H9 (cell line): ENCODE measurements around the gene MX2. TPM values are rescaled to one million over a fixed set of nuclear protein-coding genes. Genes with fewer than 3 reads are reported as not detected.

Experiments
- DNase-seq: peaks from one replicate; pipeline ENCODE4 v3.0.0-alpha.2; 2017
- H2AFZ ChIP-seq: one replicate; pipeline ENCODE4 v1.6.1; 2013; ENCODE audit warnings: mild to moderate bottlenecking, low read length, control low read depth, moderate library complexity
- H2AK5ac ChIP-seq: 2 replicates; pipeline ENCODE4 v1.6.1; 2013; ENCODE audit warnings: low read length, control low read depth, mixed read lengths; ENCODE audit not compliant: insufficient read length
- H2BK120ac ChIP-seq: one replicate; pipeline ENCODE4 v1.6.1; 2013; ENCODE audit warnings: low read depth, mild to moderate bottlenecking, low read length, control low read depth, inconsistent platforms; ENCODE audit not compliant: poor library complexity, severe bottlenecking
- H2BK12ac ChIP-seq: 2 replicates; pipeline ENCODE4 v1.6.1; 2013; ENCODE audit warnings: low read length, control low read depth, mixed read lengths, low read depth; ENCODE audit not compliant: insufficient read length
- H2BK15ac ChIP-seq: 2 replicates; pipeline ENCODE4 v1.6.1; 2013; ENCODE audit warnings: low read depth, low read length, control low read depth
- H2BK20ac ChIP-seq: one replicate; pipeline ENCODE4 v1.6.1; 2013; ENCODE audit warnings: low read depth, mild to moderate bottlenecking, low read length, control low read depth, inconsistent platforms; ENCODE audit not compliant: poor library complexity, severe bottlenecking
- H2BK5ac ChIP-seq: 2 replicates; pipeline ENCODE4 v1.6.1; 2013; ENCODE audit warnings: low read length, control low read depth, mixed read lengths; ENCODE audit not compliant: insufficient read length
- H3K14ac ChIP-seq: 2 replicates; pipeline ENCODE4 v1.6.1; 2013; ENCODE audit warnings: low read length, control low read depth; ENCODE audit not compliant: insufficient read depth
- H3K18ac ChIP-seq: 2 replicates; pipeline ENCODE4 v1.6.1; 2013; ENCODE audit warnings: low read depth, mild to moderate bottlenecking, mixed read lengths, low read length, control low read depth; ENCODE audit not compliant: insufficient read length
- H3K23ac ChIP-seq: 2 replicates; pipeline ENCODE4 v1.6.1; 2013; ENCODE audit warnings: low read length, control low read depth, mixed read lengths, low read depth; ENCODE audit not compliant: insufficient read length
- H3K23me2 ChIP-seq: 2 replicates; pipeline ENCODE4 v1.6.1; 2013; ENCODE audit warnings: low read depth, mild to moderate bottlenecking, mixed read lengths, low read length, control low read depth; ENCODE audit not compliant: insufficient read length, poor library complexity, severe bottlenecking
- H3K27ac ChIP-seq: 2 replicates; pipeline ENCODE4 v1.5.1; 2013; ENCODE audit warnings: low read length, control low read depth, mixed read lengths, low read depth; ENCODE audit not compliant: insufficient read length
- H3K27me3 ChIP-seq: 2 replicates; pipeline ENCODE4 v1.6.1; 2013; ENCODE audit warnings: low read length, control low read depth, inconsistent platforms; ENCODE audit not compliant: insufficient read depth
- H3K4ac ChIP-seq: 2 replicates; pipeline ENCODE4 v1.6.1; 2013; ENCODE audit warnings: low read depth, mild to moderate bottlenecking, control low read depth, inconsistent platforms, low read length, moderate library complexity
- H3K4me1 ChIP-seq: 2 replicates; pipeline ENCODE4 v1.6.1; 2013; ENCODE audit warnings: low read length, control low read depth, inconsistent platforms; ENCODE audit not compliant: insufficient read depth
- H3K4me2 ChIP-seq: 2 replicates; pipeline ENCODE4 v1.6.1; 2013; ENCODE audit warnings: low read length, control low read depth, mixed read lengths; ENCODE audit not compliant: insufficient read length, insufficient read depth
- H3K56ac ChIP-seq: 2 replicates; pipeline ENCODE4 v1.6.1; 2013; ENCODE audit warnings: low read depth, mild to moderate bottlenecking, mixed read lengths, low read length, control low read depth; ENCODE audit not compliant: insufficient read length
- H3K79me1 ChIP-seq: 2 replicates; pipeline ENCODE4 v1.6.1; 2013; ENCODE audit warnings: low read depth, mild to moderate bottlenecking, moderate library complexity, low read length, control low read depth, inconsistent platforms; ENCODE audit not compliant: insufficient read depth, poor library complexity, severe bottlenecking
- H3K79me2 ChIP-seq: 2 replicates; pipeline ENCODE4 v1.6.1; 2013; ENCODE audit warnings: low read length, control low read depth, inconsistent platforms; ENCODE audit not compliant: insufficient read depth
- H3K9ac ChIP-seq: 2 replicates; pipeline ENCODE4 v1.6.1; 2013; ENCODE audit warnings: low read length, control low read depth, mixed read lengths; ENCODE audit not compliant: insufficient read length; ENCODE audit errors: extremely low read depth
- H3K9me3 ChIP-seq: one replicate; pipeline ENCODE4 v1.6.1; 2013; ENCODE audit warnings: low read depth, low read length, inconsistent platforms; ENCODE audit not compliant: control insufficient read depth
- H3T11ph ChIP-seq: one replicate; pipeline ENCODE4 v1.6.1; 2013; ENCODE audit warnings: mild to moderate bottlenecking, low read length, control low read depth, inconsistent platforms
- H4K20me1 ChIP-seq: one replicate; pipeline ENCODE4 v1.6.1; 2013; ENCODE audit not compliant: control insufficient read depth, insufficient read length, insufficient read depth
- H4K5ac ChIP-seq: 2 replicates; pipeline ENCODE4 v1.6.1; 2013; ENCODE audit warnings: low read depth, mild to moderate bottlenecking, mixed read lengths, low read length, control low read depth; ENCODE audit not compliant: insufficient read length
- H4K8ac ChIP-seq: replicated peaks from 2 replicates; pipeline ENCODE4 v1.6.1; 2013; ENCODE audit warnings: low read length, control low read depth, mixed read lengths, low read depth; ENCODE audit not compliant: insufficient read length
- H4K91ac ChIP-seq: 2 replicates; pipeline ENCODE4 v1.6.1; 2013; ENCODE audit warnings: low read depth, mild to moderate bottlenecking, moderate library complexity, mixed read lengths, low read length, control low read depth; ENCODE audit not compliant: insufficient read length
- H3K27ac Mint-ChIP-seq, 3 experiments: 2 replicates in 2 of 3; 3 replicates in 1 of 3; pipeline ENCODE4 v1.8.0; 2020 to 2021; ENCODE audit warnings: mixed read lengths in 3 of 3, mild to moderate bottlenecking in 1 of 3, moderate library complexity in 1 of 3
- H3K27me3 Mint-ChIP-seq: 2 replicates; pipeline ENCODE4 v1.8.0; 2021; ENCODE audit warnings: low read depth, mild to moderate bottlenecking, moderate library complexity, mixed read lengths
- H3K36me3 Mint-ChIP-seq, 3 experiments: 2 replicates in 2 of 3; 3 replicates in 1 of 3; pipeline ENCODE4 v1.8.0; 2020 to 2021; ENCODE audit warnings: low read depth in 3 of 3, mixed read lengths in 3 of 3; ENCODE audit not compliant: insufficient read depth in 1 of 3
- H3K4me1 Mint-ChIP-seq, 2 experiments: 2 replicates each; pipeline ENCODE4 v1.8.0; 2020; ENCODE audit warnings: mixed read lengths in 2 of 2
- H3K4me3 Mint-ChIP-seq, 2 experiments: 2 replicates in 1 of 2; 3 replicates in 1 of 2; pipeline ENCODE4 v1.8.0; 2020 to 2021; ENCODE audit warnings: mild to moderate bottlenecking in 2 of 2, mixed read lengths in 2 of 2, moderate library complexity in 1 of 2
- H3K9me3 Mint-ChIP-seq, 2 experiments: 2 replicates in 1 of 2; 3 replicates in 1 of 2; pipeline ENCODE4 v1.8.0; 2020; ENCODE audit warnings: mild to moderate bottlenecking in 2 of 2, mixed read lengths in 2 of 2, moderate library complexity in 1 of 2
- WGBS: extraction: QIAGEN DNeasy Blood & Tissue Kit; methylation state at CpG from one replicate; pipeline ENCODE4 v1.1.7; 2013; ENCODE audit warnings: missing lambda C conversion rate, low lambda C conversion rate, mixed read lengths; ENCODE audit not compliant: insufficient read length; ENCODE audit errors: extremely low coverage; 5-methylcytosine and 5-hydroxymethylcytosine counted together
- total RNA-seq: library from RNA; stranded (reverse); gene quantifications from 2 replicates; pipeline ENCODE4 v1.2.1, GENCODE V29; 2021
- TF ChIP-seq, protein P1 (sequence below): fragments of 200-600 bp; sonication (generic); conservative IDR thresholded peaks from 3 replicates; pipeline ENCODE4 v1.8.0; 2021; ENCODE audit warnings: antibody characterized with exemption, mild to moderate bottlenecking

MX2 gene
- total RNA-seq, 1 experiment from 2014 or later = 1.8 TPM

DNA sequence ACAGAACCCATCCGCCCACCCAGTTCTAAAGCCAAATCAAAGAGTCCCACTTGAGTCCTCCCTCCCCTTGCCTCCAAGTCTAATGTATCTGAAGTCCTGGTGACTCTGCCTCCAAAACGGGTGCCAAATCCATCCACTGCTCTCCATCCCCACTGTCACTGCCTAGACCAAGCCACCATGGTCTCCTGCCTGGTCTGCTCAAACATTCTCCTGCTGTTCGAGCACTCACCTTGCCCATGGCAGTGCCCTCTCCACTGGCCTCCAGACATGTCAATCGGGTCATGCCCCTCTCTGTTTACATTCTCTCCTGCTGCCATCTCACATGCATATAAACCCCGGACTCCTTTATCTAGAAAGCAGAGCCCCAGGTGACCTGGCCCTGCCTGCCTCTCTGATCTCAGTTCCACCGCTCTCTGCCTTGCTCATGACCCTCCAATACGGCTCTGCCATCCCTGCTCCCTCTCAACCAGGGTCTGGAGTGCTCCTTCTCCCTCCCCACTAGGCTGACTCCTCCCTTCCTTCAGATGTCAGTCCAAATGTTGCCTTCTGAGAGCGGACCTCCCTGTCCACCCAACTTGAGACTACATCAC, 32.1 kb downstream of the MX2 start:
- Mint-ChIP-seq H3K4me3 (no peak overlapping the region), H3K36me3 (peaks cover 0 to 11% (median 0%) of the 10 kb centered on the region in 3 experiments; a peak in 1 of 7 replicates), H3K9me3 (peaks cover 0 to 6% of the 10 kb centered on the region in 2 experiments; a peak in 1 of 5 replicates), H3K4me1 (peaks cover 16 to 20% of the 10 kb centered on the region in 2 experiments), H3K27ac (peak overlapping the region in 1 of 3 experiments; percentile 31; a peak in 1 of 7 replicates), H3K27me3 (no peaks in the 10 kb centered on the region; the same call in 1 of the 2 replicates)
- H2AK5ac ChIP-seq = no peak overlapping the region
- no peak overlapping the region for H3K18ac ChIP-seq
- H3K9ac ChIP-seq = no peak overlapping the region
- no peak overlapping the region for H3K4me2 ChIP-seq
- H3K27ac ChIP-seq = no peak overlapping the region
- WGBS = no CpG with 5 or more reads among the region's 8 CpGs
- no peaks in the 10 kb centered on the region for H3K79me1 ChIP-seq
- no peak overlapping the region for H3K14ac ChIP-seq
- no peak overlapping the region for H3K4ac ChIP-seq
- H2BK20ac ChIP-seq = no peak overlapping the region
- H2BK12ac ChIP-seq = no peak overlapping the region
- no peaks in the 10 kb centered on the region for H3K79me2 ChIP-seq
- H3K23ac ChIP-seq = no peak overlapping the region
- no peak overlapping the region for H2BK120ac ChIP-seq
- no peak overlapping the region for H4K5ac ChIP-seq
- no peak overlapping the region for H2AFZ ChIP-seq
- no peaks in the 10 kb centered on the region for H3K23me2 ChIP-seq
- no peak overlapping the region for H2BK15ac ChIP-seq
- H2BK5ac ChIP-seq = no peak overlapping the region
- no peak overlapping the region for H3T11ph ChIP-seq
- H3K4me1 ChIP-seq = peaks cover 3% of the 10 kb centered on the region; the same call in 1 of the 2 replicates
- H4K91ac ChIP-seq = no peak overlapping the region
- DNase-seq = peak; percentile 17
- no peaks in the 10 kb centered on the region for H3K9me3 ChIP-seq
- no peaks in the 10 kb centered on the region for H4K20me1 ChIP-seq
- H3K56ac ChIP-seq = no peak overlapping the region
- H3K27me3 ChIP-seq = no peaks in the 10 kb centered on the region
- TF ChIP-seq, protein P1, sequence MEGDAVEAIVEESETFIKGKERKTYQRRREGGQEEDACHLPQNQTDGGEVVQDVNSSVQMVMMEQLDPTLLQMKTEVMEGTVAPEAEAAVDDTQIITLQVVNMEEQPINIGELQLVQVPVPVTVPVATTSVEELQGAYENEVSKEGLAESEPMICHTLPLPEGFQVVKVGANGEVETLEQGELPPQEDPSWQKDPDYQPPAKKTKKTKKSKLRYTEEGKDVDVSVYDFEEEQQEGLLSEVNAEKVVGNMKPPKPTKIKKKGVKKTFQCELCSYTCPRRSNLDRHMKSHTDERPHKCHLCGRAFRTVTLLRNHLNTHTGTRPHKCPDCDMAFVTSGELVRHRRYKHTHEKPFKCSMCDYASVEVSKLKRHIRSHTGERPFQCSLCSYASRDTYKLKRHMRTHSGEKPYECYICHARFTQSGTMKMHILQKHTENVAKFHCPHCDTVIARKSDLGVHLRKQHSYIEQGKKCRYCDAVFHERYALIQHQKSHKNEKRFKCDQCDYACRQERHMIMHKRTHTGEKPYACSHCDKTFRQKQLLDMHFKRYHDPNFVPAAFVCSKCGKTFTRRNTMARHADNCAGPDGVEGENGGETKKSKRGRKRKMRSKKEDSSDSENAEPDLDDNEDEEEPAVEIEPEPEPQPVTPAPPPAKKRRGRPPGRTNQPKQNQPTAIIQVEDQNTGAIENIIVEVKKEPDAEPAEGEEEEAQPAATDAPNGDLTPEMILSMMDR = no peak
- peak overlapping the region; percentile 46 for H4K8ac ChIP-seq
